OCI-LY7 (cell line): ENCODE results near the gene PPP2R2B. TPM values are rescaled to one million over a fixed set of nuclear protein-coding genes. Genes with fewer than 3 reads are reported as not detected.

Experiments used
- BruUV-seq: library from RNA; stranded (reverse); fragments of 400-500 nt; replicated peaks from 2 replicates; lab custom pipeline; 2021; lab: Mats Ljungman, UMichigan
- CTCF ChIA-PET: fragments of 300-600 bp; sonication (Branson Sonifier 250); formaldehyde crosslinking; loops from one replicate; lab custom pipeline; 2022; ENCODE audit warnings: antibody characterized with exemption; ENCODE audit not compliant: unreplicated experiment; lab: Charles Lee
- POLR2A ChIA-PET: fragments of 300-600 bp; sonication (Branson Sonifier 250); formaldehyde crosslinking; loops from one replicate; lab custom pipeline; 2022; ENCODE audit warnings: antibody characterized with exemption; lab: Charles Lee
- DNase-seq: peaks from one replicate; pipeline ENCODE4 v3.0.0-alpha.2; 2015; ENCODE audit warnings: low spot score
- H2AFZ ChIP-seq: fragments of 200-600 bp; sonication (generic), shearing (Covaris generic); 2 replicates; pipeline ENCODE4 v1.6.1; 2014; ENCODE audit warnings: mild to moderate bottlenecking, antibody characterized with exemption, low read length, moderate library complexity
- H3K27ac ChIP-seq: fragments of 200-600 bp; sonication (generic); 2 replicates; pipeline ENCODE4 v1.5.1; 2014; ENCODE audit warnings: mixed run types, low read depth, mild to moderate bottlenecking, moderate library complexity, low read length, inconsistent platforms; ENCODE audit not compliant: poor library complexity, severe bottlenecking
- H3K36me3 ChIP-seq: fragments of 200-600 bp; sonication (generic); 2 replicates; pipeline ENCODE4 v1.6.1; 2014; ENCODE audit warnings: mild to moderate bottlenecking, antibody characterized with exemption, low read length, moderate library complexity, mixed read lengths; ENCODE audit not compliant: insufficient read depth
- H3K4me1 ChIP-seq: fragments of 200-600 bp; sonication (generic); 2 replicates; pipeline ENCODE4 v1.5.1; 2014; ENCODE audit warnings: mild to moderate bottlenecking, low read length; ENCODE audit not compliant: insufficient read depth, poor library complexity, severe bottlenecking
- H3K4me2 ChIP-seq: fragments of 200-600 bp; sonication (generic); 2 replicates; pipeline ENCODE4 v1.6.1; 2014; ENCODE audit warnings: mild to moderate bottlenecking, low read length
- H3K4me3 ChIP-seq: fragments of 200-600 bp; sonication (generic); 2 replicates; pipeline ENCODE4 v1.5.1; 2014; ENCODE audit warnings: mild to moderate bottlenecking, low read depth, low read length; ENCODE audit not compliant: poor library complexity, severe bottlenecking
- H3K79me2 ChIP-seq: fragments of 200-600 bp; sonication (generic); 2 replicates; pipeline ENCODE4 v1.6.1; 2016; ENCODE audit warnings: low read depth, mild to moderate bottlenecking, low read length, moderate library complexity, mixed read lengths; ENCODE audit not compliant: insufficient read depth
- H3K9me2 ChIP-seq: fragments of 200-600 bp; sonication (generic); 2 replicates; pipeline ENCODE4 v1.6.1; 2016; ENCODE audit warnings: mild to moderate bottlenecking, low read length, mixed read lengths; ENCODE audit not compliant: insufficient read depth
- H3K9me3 ChIP-seq: fragments of 200-600 bp; sonication (generic); 2 replicates; pipeline ENCODE4 v1.6.1; 2014; ENCODE audit warnings: mild to moderate bottlenecking, mixed run types, low read length, mixed read lengths
- H4K20me1 ChIP-seq: fragments of 200-600 bp; sonication (generic); 2 replicates; pipeline ENCODE4 v1.6.1; 2014; ENCODE audit warnings: mild to moderate bottlenecking, antibody characterized with exemption, low read length, moderate library complexity, mixed read lengths; ENCODE audit not compliant: insufficient read depth
- CTCF ChIP-seq: fragments of 200-600 bp; sonication (generic); conservative IDR thresholded peaks from 2 replicates; pipeline ENCODE4 v1.5.1; 2014; ENCODE audit warnings: mild to moderate bottlenecking, antibody characterized with exemption, low read length, moderate library complexity, mixed read lengths
- EZH2phosphoT487 ChIP-seq: fragments of 200-600 bp; sonication (generic); IDR thresholded peaks from 2 replicates; pipeline ENCODE4 v1.6.1; 2018; ENCODE audit warnings: low read depth, borderline replicate concordance, mild to moderate bottlenecking, mixed run types, antibody characterized with exemption, low read length, moderate library complexity, mixed read lengths
- intact Hi-C: fragments of 100-400 bp; cut with micrococcal nuclease; formaldehyde crosslinking; loops from one replicate; pipeline ENCODE4 v1.10.0; 2022; ENCODE audit not compliant: unreplicated experiment
- total RNA-seq, 2 experiments: library from RNA; depleted of rRNA in 1 of 2; stranded (reverse); fragments of >200 nt in 1 of 2; shearing (Covaris generic) in 1 of 2; gene quantifications; 2 replicates each; pipeline ENCODE4 v1.2.3, GENCODE V29; 2014 to 2022

PPP2R2B gene
- total RNA-seq, 2 experiments from 2014 or later: not detected

GRCh38 chr5:146880966-146881365 lies 2.4 kb upstream of the PPP2R2B start:
- intact Hi-C loops: no loop called here
- TF ChIP-seq CTCF (no peak), EZH2phosphoT487 (no peak)
- Histone ChIP-seq H3K4me1 (no peaks in the 10 kb centered on the region), H3K4me2 (no peak overlapping the region), H4K20me1 (no peaks in the 10 kb centered on the region), H3K27ac (no peak overlapping the region), H3K36me3 (no peaks in the 10 kb centered on the region), H3K4me3 (no peak overlapping the region), H3K9me3 (no peaks in the 10 kb centered on the region), H3K9me2 (no peaks in the 10 kb centered on the region), H3K79me2 (no peaks in the 10 kb centered on the region), H2AFZ (no peak overlapping the region)
- ChIA-PET POLR2A (interaction anchor here (1.6 kb wide), 1 partner anchor 14 kb away, joined by 4 read pairs; no protein-coding TSS in a partner anchor), CTCF (no interaction called here)
- BruUV-seq: no TSS peak
- no peak for DNase-seq

GRCh38 chr5:146877783-146878475 lies 628 bp downstream of the PPP2R2B start:
- H3K4me3 ChIP-seq: no peak overlapping the region

More at GRCh38 chr5:146877783-146878475, 628 bp downstream of the PPP2R2B start:
- no peak overlapping the region for H3K4me2 ChIP-seq
- ChIA-PET CTCF (no interaction called here), POLR2A (no interaction called here)
- intact Hi-C loops: no loop called here
- no peaks in the 10 kb centered on the region for H3K9me3 ChIP-seq
- H3K4me1 ChIP-seq: no peaks in the 10 kb centered on the region
- H4K20me1 ChIP-seq: no peaks in the 10 kb centered on the region
- no TSS peak for BruUV-seq
- H3K27ac ChIP-seq: no peak overlapping the region
- no peaks in the 10 kb centered on the region for H3K9me2 ChIP-seq
- TF ChIP-seq CTCF: no peak
- TF ChIP-seq EZH2phosphoT487: no peak
- no peak for DNase-seq
- no peaks in the 10 kb centered on the region for H3K79me2 ChIP-seq
- H2AFZ ChIP-seq: no peak overlapping the region
- H3K36me3 ChIP-seq: no peaks in the 10 kb centered on the region
